ENCODE data around the gene EFCC1. TPM values are rescaled to one million over a fixed set of nuclear protein-coding genes. Genes with fewer than 3 reads are reported as not detected.

Gene EFCC1
- total RNA-seq, 4 donors from 2014 or later: 0.76 to 2.5 (median 1.1) TPM

GRCh38 chr3:129046732-129047552, 45.8 kb downstream of the EFCC1 start:
- H3K27ac ChIP-seq: no peak overlapping the region
- H3K9me3 ChIP-seq: no peaks in the 10 kb centered on the region
- no peak overlapping the region for H3K4me3 ChIP-seq
- DNase-seq (ENCODE audit: low spot score in 2 of 2): no peak
- H3K27me3 ChIP-seq: peaks cover 17% of the 10 kb centered on the region
- H3K36me3 ChIP-seq: no peaks in the 10 kb centered on the region
- TF ChIP-seq, protein P1, sequence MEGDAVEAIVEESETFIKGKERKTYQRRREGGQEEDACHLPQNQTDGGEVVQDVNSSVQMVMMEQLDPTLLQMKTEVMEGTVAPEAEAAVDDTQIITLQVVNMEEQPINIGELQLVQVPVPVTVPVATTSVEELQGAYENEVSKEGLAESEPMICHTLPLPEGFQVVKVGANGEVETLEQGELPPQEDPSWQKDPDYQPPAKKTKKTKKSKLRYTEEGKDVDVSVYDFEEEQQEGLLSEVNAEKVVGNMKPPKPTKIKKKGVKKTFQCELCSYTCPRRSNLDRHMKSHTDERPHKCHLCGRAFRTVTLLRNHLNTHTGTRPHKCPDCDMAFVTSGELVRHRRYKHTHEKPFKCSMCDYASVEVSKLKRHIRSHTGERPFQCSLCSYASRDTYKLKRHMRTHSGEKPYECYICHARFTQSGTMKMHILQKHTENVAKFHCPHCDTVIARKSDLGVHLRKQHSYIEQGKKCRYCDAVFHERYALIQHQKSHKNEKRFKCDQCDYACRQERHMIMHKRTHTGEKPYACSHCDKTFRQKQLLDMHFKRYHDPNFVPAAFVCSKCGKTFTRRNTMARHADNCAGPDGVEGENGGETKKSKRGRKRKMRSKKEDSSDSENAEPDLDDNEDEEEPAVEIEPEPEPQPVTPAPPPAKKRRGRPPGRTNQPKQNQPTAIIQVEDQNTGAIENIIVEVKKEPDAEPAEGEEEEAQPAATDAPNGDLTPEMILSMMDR (IDR thresholded peaks at IDR 0.05): no peak
- TF ChIP-seq POLR2A (IDR thresholded peaks at IDR 0.05) (no peak), POLR2AphosphoS5 (IDR thresholded peaks at IDR 0.05) (no peak), EP300 (IDR thresholded peaks at IDR 0.05) (no peak)
- peaks cover 13% of the 10 kb centered on the region for H3K4me1 ChIP-seq
- 88% methylated on average over 6 of the region's 46 CpGs for WGBS

DNA sequence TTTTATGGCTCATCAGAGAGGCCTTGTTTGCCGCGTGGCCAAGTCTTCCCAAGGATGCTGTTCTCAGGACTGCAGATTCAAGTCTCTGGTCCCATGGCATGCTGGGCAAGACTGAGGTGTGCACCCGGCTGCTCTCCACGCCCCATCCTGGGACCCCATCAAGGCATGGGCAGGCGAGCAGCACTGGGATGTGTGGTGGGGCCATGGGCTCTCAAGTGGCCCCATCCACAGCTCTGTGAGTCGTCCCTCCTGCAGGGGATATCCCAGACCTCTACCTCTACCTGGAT, 46.4 kb downstream of the EFCC1 start:
- Histone ChIP-seq H3K4me1 (peaks cover 19% of the 10 kb centered on the region), H3K9me3 (no peaks in the 10 kb centered on the region), H3K27me3 (peaks cover 17% of the 10 kb centered on the region), H3K4me3 (no peak overlapping the region), H3K27ac (no peak overlapping the region), H3K36me3 (no peaks in the 10 kb centered on the region)
- 76% methylated on average over 6 of the region's 6 CpGs for WGBS
- DNase-seq (ENCODE audit: low spot score in 2 of 2): no peak
- TF ChIP-seq POLR2AphosphoS5 (IDR thresholded peaks at IDR 0.05) (no peak), POLR2A (IDR thresholded peaks at IDR 0.05) (no peak), EP300 (IDR thresholded peaks at IDR 0.05) (no peak)
- TF ChIP-seq, protein P1 (IDR thresholded peaks at IDR 0.05): no peak

DNA sequence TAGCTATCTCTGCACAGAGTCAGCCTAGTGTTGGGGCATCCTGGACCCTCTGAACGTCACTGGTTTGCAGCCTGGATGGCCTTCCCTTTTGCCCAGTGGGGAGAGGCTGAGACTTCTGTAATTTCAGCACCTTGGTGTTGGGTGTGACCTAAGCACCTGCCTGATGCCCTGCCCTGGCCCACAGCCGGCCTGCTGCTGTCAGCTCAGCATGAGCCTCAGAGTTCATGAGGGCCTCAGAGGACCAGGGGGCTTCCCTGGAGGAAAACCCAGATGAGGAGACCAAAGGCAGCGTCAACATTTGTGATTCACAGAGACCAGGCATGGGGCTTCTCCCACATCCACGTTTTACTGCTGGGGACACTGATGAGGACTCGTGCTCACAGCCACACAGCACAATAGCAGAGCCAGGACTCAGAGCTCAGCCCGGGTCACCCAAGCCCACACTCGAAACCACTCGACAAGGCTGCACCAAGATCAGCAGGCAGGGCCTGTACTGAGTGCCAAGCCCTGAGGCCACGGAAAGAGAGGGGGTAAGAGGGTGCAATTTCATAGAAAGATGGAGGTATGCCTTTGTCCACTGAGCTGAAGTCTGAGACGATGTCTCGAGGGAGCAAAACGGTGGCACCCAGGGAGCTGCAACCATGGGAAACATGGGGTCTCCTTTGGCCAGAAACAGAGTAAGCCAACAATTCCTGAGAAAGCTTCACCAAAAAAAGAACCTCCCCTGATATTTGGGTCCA, 49.6 kb downstream of the EFCC1 start:
- Histone ChIP-seq H3K36me3 (no peaks in the 10 kb centered on the region), H3K27me3 (peaks cover 14% of the 10 kb centered on the region), H3K9me3 (no peaks in the 10 kb centered on the region), H3K27ac (no peak overlapping the region), H3K4me1 (peaks cover 30% of the 10 kb centered on the region), H3K4me3 (no peak overlapping the region)
- 84% methylated on average over 11 of the region's 12 CpGs for WGBS
- no peak for DNase-seq (ENCODE audit: low spot score in 2 of 2)
- TF ChIP-seq, protein P1 (IDR thresholded peaks at IDR 0.05): no peak
- TF ChIP-seq POLR2A (IDR thresholded peaks at IDR 0.05) (no peak), EP300 (IDR thresholded peaks at IDR 0.05) (no peak), POLR2AphosphoS5 (IDR thresholded peaks at IDR 0.05) (no peak)

DNA sequence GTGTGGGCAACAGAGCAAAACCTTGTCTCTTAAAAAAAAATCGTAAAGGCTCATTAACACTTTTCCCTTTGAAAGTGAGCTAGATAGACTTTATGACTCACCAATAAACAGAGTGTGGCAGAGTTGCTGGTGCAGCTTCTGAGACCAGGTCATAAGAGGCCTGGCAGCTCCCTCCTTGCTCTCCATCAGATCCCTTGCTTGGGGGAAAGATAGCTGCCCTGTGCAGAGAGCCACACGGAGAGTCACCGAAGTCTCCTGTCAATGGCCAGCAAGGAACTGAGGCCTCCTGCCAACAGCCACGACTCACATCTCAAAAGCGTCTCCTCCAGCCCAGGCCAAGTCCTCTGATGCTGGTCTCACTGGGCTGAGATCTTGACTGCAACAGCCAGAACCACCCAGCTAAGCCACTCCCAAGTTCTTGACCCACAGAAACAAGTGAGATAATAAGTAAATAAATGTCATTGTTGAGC, 50.8 kb downstream of the EFCC1 start:
- no peaks in the 10 kb centered on the region for H3K9me3 ChIP-seq
- TF ChIP-seq, protein P1 (IDR thresholded peaks at IDR 0.05): no peak
- no peak for TF ChIP-seq EP300 (IDR thresholded peaks at IDR 0.05)
- no peak for TF ChIP-seq POLR2AphosphoS5 (IDR thresholded peaks at IDR 0.05)
- TF ChIP-seq POLR2A (IDR thresholded peaks at IDR 0.05): no peak
- H3K27ac ChIP-seq: peak overlapping the region; percentile 65
- DNase-seq (ENCODE audit: low spot score in 2 of 2): no peak
- no peak overlapping the region for H3K4me3 ChIP-seq
- peaks cover 2% of the 10 kb centered on the region for H3K27me3 ChIP-seq
- no peaks in the 10 kb centered on the region for H3K36me3 ChIP-seq
- 58% methylated on average over 5 of the region's 5 CpGs for WGBS
- peaks cover 22% of the 10 kb centered on the region for H3K4me1 ChIP-seq

- Histone ChIP-seq H3K36me3 (no peaks in the 10 kb centered on the region), H3K9me3 (no peaks in the 10 kb centered on the region), H3K27me3 (no peaks in the 10 kb centered on the region), H3K4me3 (no peak overlapping the region), H3K4me1 (peaks cover 22% of the 10 kb centered on the region), H3K27ac (peak overlapping the region; percentile 65)
- DNase-seq (ENCODE audit: low spot score in 2 of 2): no peak
- WGBS: 68% methylated on average over 6 of the region's 6 CpGs
- TF ChIP-seq EP300 (IDR thresholded peaks at IDR 0.05): no peak
- TF ChIP-seq, protein P1 (IDR thresholded peaks at IDR 0.05): no peak
- no peak for TF ChIP-seq POLR2A (IDR thresholded peaks at IDR 0.05)
- no peak for TF ChIP-seq POLR2AphosphoS5 (IDR thresholded peaks at IDR 0.05)
These were observed 51.6 kb downstream of the EFCC1 start for GRCh38 chr3:129052675-129053074.
